ENCODE results near the gene TRIM10. TPM values are rescaled to one million over a fixed set of nuclear protein-coding genes. Genes with fewer than 3 reads are reported as not detected.

Gene TRIM10, protein sequence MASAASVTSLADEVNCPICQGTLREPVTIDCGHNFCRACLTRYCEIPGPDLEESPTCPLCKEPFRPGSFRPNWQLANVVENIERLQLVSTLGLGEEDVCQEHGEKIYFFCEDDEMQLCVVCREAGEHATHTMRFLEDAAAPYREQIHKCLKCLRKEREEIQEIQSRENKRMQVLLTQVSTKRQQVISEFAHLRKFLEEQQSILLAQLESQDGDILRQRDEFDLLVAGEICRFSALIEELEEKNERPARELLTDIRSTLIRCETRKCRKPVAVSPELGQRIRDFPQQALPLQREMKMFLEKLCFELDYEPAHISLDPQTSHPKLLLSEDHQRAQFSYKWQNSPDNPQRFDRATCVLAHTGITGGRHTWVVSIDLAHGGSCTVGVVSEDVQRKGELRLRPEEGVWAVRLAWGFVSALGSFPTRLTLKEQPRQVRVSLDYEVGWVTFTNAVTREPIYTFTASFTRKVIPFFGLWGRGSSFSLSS
- not detected in 2 replicates for total RNA-seq (2012; rRNA removed)

- Histone ChIP-seq H3K9me3 (replicated peaks; ENCODE audit: low read length) (no peaks in the 10 kb centered on the region), H3K4me2 (ENCODE audit: low read length) (no peak within 1 kb of the TSS), H3K27me3 (ENCODE audit: control insufficient read depth, insufficient read depth, low read length) (peaks cover 36% of the 10 kb centered on the region), H3K36me3 (ENCODE audit: insufficient read depth, low read length) (no peaks in the 10 kb centered on the region), H3K9ac (ENCODE audit: low read depth, low read length) (no peak within 1 kb of the TSS), H3K4me3 (ENCODE audit: low read length) (no peak within 1 kb of the TSS), H3K4me1 (ENCODE audit: control insufficient read depth, insufficient read depth, low read length) (peaks cover 5% of the 10 kb centered on the region)
Observed at GRCh38 chr6:30160785-30161531, at the start of gene TRIM10. Gene TRIM10, minus strand, starts transcription at chr6:30161211. Its CDS starts 353 bp downstream, at chr6:30160858.

GRCh38 chr6:30207619-30208295, 46.7 kb upstream of the TRIM10 start:
- no peak overlapping the region for H3K4me3 ChIP-seq (ENCODE audit: low read length)
- H3K9me3 ChIP-seq (replicated peaks; ENCODE audit: low read length), result no peaks in the 10 kb centered on the region
- peak overlapping the region; percentile 42 for H3K4me2 ChIP-seq (ENCODE audit: low read length)
- no peaks in the 10 kb centered on the region for H3K27me3 ChIP-seq (ENCODE audit: control insufficient read depth, insufficient read depth, low read length)
- H3K36me3 ChIP-seq (ENCODE audit: insufficient read depth, low read length), result peaks cover 8% of the 10 kb centered on the region
- H3K9ac ChIP-seq (ENCODE audit: low read depth, low read length), result no peak overlapping the region
- H3K4me1 ChIP-seq (ENCODE audit: control insufficient read depth, insufficient read depth, low read length), result peaks cover 37% of the 10 kb centered on the region

- H3K9ac ChIP-seq (ENCODE audit: low read depth, low read length), result no peak overlapping the region
- peaks cover 14% of the 10 kb centered on the region for H3K36me3 ChIP-seq (ENCODE audit: insufficient read depth, low read length)
- H3K4me3 ChIP-seq (ENCODE audit: low read length), result no peak overlapping the region
- peak overlapping the region; percentile 42 for H3K4me2 ChIP-seq (ENCODE audit: low read length)
- H3K9me3 ChIP-seq (replicated peaks; ENCODE audit: low read length), result no peaks in the 10 kb centered on the region
- H3K27me3 ChIP-seq (ENCODE audit: control insufficient read depth, insufficient read depth, low read length), result no peaks in the 10 kb centered on the region
- peaks cover 38% of the 10 kb centered on the region for H3K4me1 ChIP-seq (ENCODE audit: control insufficient read depth, insufficient read depth, low read length)
Observed at GRCh38 chr6:30206799-30207618, 46.0 kb upstream of the TRIM10 start.

GRCh38 chr6:30206152-30206551, 45.1 kb upstream of the TRIM10 start:
- Histone ChIP-seq H3K4me1 (ENCODE audit: control insufficient read depth, insufficient read depth, low read length) (peaks cover 30% of the 10 kb centered on the region), H3K4me3 (ENCODE audit: low read length) (no peak overlapping the region)

DNA sequence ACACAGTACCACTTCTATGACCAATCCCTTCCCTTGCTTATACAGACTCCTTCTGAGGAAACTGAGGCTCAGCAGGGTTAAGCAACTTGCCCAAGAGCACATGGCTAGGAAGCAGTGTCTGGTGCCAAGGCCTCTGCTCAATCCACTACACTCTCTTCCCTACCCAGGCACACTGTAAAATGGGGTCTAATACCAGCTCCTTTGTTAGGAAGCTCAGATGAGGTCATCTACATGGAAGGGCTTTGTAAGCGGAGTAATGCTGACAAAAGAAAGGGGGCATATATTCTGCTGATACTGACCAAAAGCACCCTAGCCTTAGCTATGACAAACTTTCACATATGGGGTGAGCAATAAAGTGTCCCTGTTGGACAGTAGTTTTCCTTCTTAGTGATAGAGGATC, 43.1 kb upstream of the TRIM10 start:
- Histone ChIP-seq H3K9me3 (replicated peaks; ENCODE audit: low read length) (no peaks in the 10 kb centered on the region), H3K27me3 (ENCODE audit: control insufficient read depth, insufficient read depth, low read length) (no peaks in the 10 kb centered on the region), H3K4me3 (ENCODE audit: low read length) (no peak overlapping the region), H3K4me1 (ENCODE audit: control insufficient read depth, insufficient read depth, low read length) (peaks cover 29% of the 10 kb centered on the region), H3K36me3 (ENCODE audit: insufficient read depth, low read length) (peaks cover 26% of the 10 kb centered on the region), H3K9ac (ENCODE audit: low read depth, low read length) (no peak overlapping the region), H3K4me2 (ENCODE audit: low read length) (no peak overlapping the region)

More at GRCh38 chr6:30206152-30206551, 45.1 kb upstream of the TRIM10 start:
- no peak overlapping the region for H3K9ac ChIP-seq (ENCODE audit: low read depth, low read length)
- no peak overlapping the region for H3K4me2 ChIP-seq (ENCODE audit: low read length)
- peaks cover 14% of the 10 kb centered on the region for H3K36me3 ChIP-seq (ENCODE audit: insufficient read depth, low read length)
- H3K27me3 ChIP-seq (ENCODE audit: control insufficient read depth, insufficient read depth, low read length), result no peaks in the 10 kb centered on the region
- H3K9me3 ChIP-seq (replicated peaks; ENCODE audit: low read length), result no peaks in the 10 kb centered on the region

- H3K4me1 ChIP-seq (ENCODE audit: control insufficient read depth, insufficient read depth, low read length), result peaks cover 20% of the 10 kb centered on the region
- H3K9me3 ChIP-seq (replicated peaks; ENCODE audit: low read length), result no peaks in the 10 kb centered on the region
- H3K27me3 ChIP-seq (ENCODE audit: control insufficient read depth, insufficient read depth, low read length), result no peaks in the 10 kb centered on the region
- H3K4me3 ChIP-seq (ENCODE audit: low read length), result no peak overlapping the region
- H3K4me2 ChIP-seq (ENCODE audit: low read length), result no peak overlapping the region
- peaks cover 36% of the 10 kb centered on the region for H3K36me3 ChIP-seq (ENCODE audit: insufficient read depth, low read length)
- H3K9ac ChIP-seq (ENCODE audit: low read depth, low read length), result no peak overlapping the region
Observed at GRCh38 chr6:30202366-30202765, 41.4 kb upstream of the TRIM10 start.

DNA sequence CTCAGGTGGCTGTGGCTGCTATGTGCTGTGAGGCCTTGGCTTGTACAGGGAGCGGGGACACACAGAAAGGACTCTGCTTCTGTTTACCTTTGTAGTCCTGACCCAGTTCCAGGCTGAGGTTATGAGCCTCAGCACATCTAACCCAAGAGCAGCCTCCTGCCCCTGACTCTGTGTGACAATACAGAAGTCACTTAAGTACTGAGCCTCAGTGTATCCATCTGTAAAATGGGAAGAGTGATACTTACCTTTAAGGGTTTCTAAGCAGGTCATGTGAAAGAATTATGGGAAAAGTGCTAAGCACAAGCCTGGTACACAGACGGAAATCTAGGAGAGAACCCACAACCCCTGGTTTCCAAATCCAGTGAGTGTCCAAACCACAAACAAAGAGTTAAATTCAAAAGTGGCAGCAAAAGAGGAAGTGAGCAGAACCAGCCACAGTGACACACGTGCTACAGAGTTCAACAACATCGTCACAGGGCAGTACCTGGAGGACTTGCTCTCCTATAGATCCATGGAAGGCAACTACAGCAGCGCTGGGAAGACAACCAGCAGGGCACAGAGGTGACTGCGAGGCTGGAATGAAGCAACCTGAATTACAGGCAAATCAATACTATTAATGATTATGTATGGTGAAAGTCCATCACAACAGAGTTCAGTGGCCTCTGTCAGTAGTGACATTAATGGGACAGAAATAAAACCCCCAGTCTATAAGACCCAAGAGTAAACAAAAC, 39.7 kb upstream of the TRIM10 start:
- H3K9me3 ChIP-seq (replicated peaks; ENCODE audit: low read length), result no peaks in the 10 kb centered on the region
- no peak overlapping the region for H3K4me2 ChIP-seq (ENCODE audit: low read length)
- peaks cover 52% of the 10 kb centered on the region for H3K36me3 ChIP-seq (ENCODE audit: insufficient read depth, low read length)
- no peak overlapping the region for H3K4me3 ChIP-seq (ENCODE audit: low read length)
- H3K4me1 ChIP-seq (ENCODE audit: control insufficient read depth, insufficient read depth, low read length), result peaks cover 4% of the 10 kb centered on the region
- no peak overlapping the region for H3K9ac ChIP-seq (ENCODE audit: low read depth, low read length)
- no peaks in the 10 kb centered on the region for H3K27me3 ChIP-seq (ENCODE audit: control insufficient read depth, insufficient read depth, low read length)

- Histone ChIP-seq H3K36me3 (ENCODE audit: insufficient read depth, low read length) (peaks cover 53% of the 10 kb centered on the region), H3K9ac (ENCODE audit: low read depth, low read length) (no peak overlapping the region), H3K9me3 (replicated peaks; ENCODE audit: low read length) (no peaks in the 10 kb centered on the region), H3K4me1 (ENCODE audit: control insufficient read depth, insufficient read depth, low read length) (peaks cover 8% of the 10 kb centered on the region), H3K27me3 (ENCODE audit: control insufficient read depth, insufficient read depth, low read length) (no peaks in the 10 kb centered on the region), H3K4me3 (ENCODE audit: low read length) (no peak overlapping the region), H3K4me2 (ENCODE audit: low read length) (no peak overlapping the region)
Observed at GRCh38 chr6:30198166-30199084, 37.4 kb upstream of the TRIM10 start.

DNA sequence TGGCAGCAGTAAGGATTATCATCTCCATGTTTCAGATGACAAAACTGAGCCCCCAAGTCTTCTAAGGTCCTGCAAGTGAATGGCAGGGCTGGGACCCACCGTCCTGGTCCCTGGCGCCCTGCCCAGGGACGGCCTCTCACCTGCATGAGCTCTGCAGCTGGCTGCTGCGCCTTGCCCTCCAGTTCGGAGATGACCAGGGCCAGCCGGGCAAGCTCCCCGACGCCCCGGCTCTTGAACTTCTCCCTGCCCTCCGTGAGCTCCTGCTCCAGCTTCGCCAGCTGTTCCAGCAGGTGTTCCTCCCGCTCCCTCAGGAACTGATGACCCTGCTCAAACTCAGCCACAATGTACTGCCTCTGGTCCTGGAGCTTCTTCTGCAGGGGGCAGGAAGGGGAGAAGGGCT, 35.4 kb upstream of the TRIM10 start:
- Histone ChIP-seq H3K9me3 (replicated peaks; ENCODE audit: low read length) (no peaks in the 10 kb centered on the region), H3K4me1 (ENCODE audit: control insufficient read depth, insufficient read depth, low read length) (peaks cover 3% of the 10 kb centered on the region), H3K4me3 (ENCODE audit: low read length) (no peak overlapping the region), H3K9ac (ENCODE audit: low read depth, low read length) (no peak overlapping the region), H3K27me3 (ENCODE audit: control insufficient read depth, insufficient read depth, low read length) (no peaks in the 10 kb centered on the region), H3K4me2 (ENCODE audit: low read length) (no peak overlapping the region), H3K36me3 (ENCODE audit: insufficient read depth, low read length) (peaks cover 51% of the 10 kb centered on the region)
